ENCODE measurements around the gene TSC22D2.
"Not testable (repeated sequence)": the region's sequence is repeated elsewhere in the genome, so short reads cannot be mapped to it uniquely, and the experiment has no call there.

Gene TSC22D2

GRCh38 chr3:150495563-150496168 lies 87.6 kb downstream of the TSC22D2 start:
- no peaks in the 10 kb centered on the region for H3K79me2 ChIP-seq (ENCODE audit: low read length)
- no peaks in the 10 kb centered on the region for H4K20me1 ChIP-seq (ENCODE audit: insufficient read depth, low read length)
- peak; percentile 63 for DNase-seq
- no peak overlapping the region for H3K4me3 ChIP-seq (ENCODE audit: low read length)
- no peaks in the 10 kb centered on the region for H3K36me3 ChIP-seq (replicated peaks; ENCODE audit: insufficient read depth, low read length)
- no peak overlapping the region for H2AFZ ChIP-seq (ENCODE audit: low read length)
- H3K9me2 ChIP-seq (replicated peaks; ENCODE audit: insufficient read depth, low read length), result no peaks in the 10 kb centered on the region
- H3F3A ChIP-seq (ENCODE audit: insufficient read depth, low read length), result no peaks in the 10 kb centered on the region
- H3K27ac ChIP-seq (ENCODE audit: low read length), result no peak overlapping the region
- TF ChIP-seq EZH2 (optimal IDR thresholded peaks at IDR 0.05; ENCODE audit: low read depth, low read length), result no peak
- peak; percentile 69 for TF ChIP-seq CTCF (IDR thresholded peaks at IDR 0.05; ENCODE audit: low read length)
- no peaks in the 10 kb centered on the region for H3K4me1 ChIP-seq (ENCODE audit: low read length)
- H3K4me2 ChIP-seq (ENCODE audit: low read depth, low read length), result no peak overlapping the region
- no peaks in the 10 kb centered on the region for H3K9me3 ChIP-seq (replicated peaks; ENCODE audit: insufficient read depth, low read length)
- H3K9ac ChIP-seq (ENCODE audit: low read length), result no peak overlapping the region
- no peaks in the 10 kb centered on the region for H3K27me3 ChIP-seq (replicated peaks; ENCODE audit: insufficient read depth, low read length)

- Histone ChIP-seq H3K79me2 (ENCODE audit: low read length) (no peaks in the 10 kb centered on the region), H3K36me3 (replicated peaks; ENCODE audit: insufficient read depth, low read length) (no peaks in the 10 kb centered on the region), H3K4me2 (ENCODE audit: low read depth, low read length) (no peak overlapping the region), H3K27ac (ENCODE audit: low read length) (no peak overlapping the region), H2AFZ (ENCODE audit: low read length) (no peak overlapping the region), H3K9me3 (replicated peaks; ENCODE audit: insufficient read depth, low read length) (no peaks in the 10 kb centered on the region), H3F3A (ENCODE audit: insufficient read depth, low read length) (no peaks in the 10 kb centered on the region), H3K4me1 (ENCODE audit: low read length) (no peaks in the 10 kb centered on the region), H3K9me2 (replicated peaks; ENCODE audit: insufficient read depth, low read length) (no peaks in the 10 kb centered on the region), H4K20me1 (ENCODE audit: insufficient read depth, low read length) (no peaks in the 10 kb centered on the region), H3K9ac (ENCODE audit: low read length) (no peak overlapping the region), H3K4me3 (ENCODE audit: low read length) (no peak overlapping the region), H3K27me3 (replicated peaks; ENCODE audit: insufficient read depth, low read length) (no peaks in the 10 kb centered on the region)
- no peak for DNase-seq
- no peak for TF ChIP-seq CTCF (IDR thresholded peaks at IDR 0.05; ENCODE audit: low read length)
- TF ChIP-seq EZH2phosphoT487 (IDR thresholded peaks at IDR 0.05; ENCODE audit: low read length), result no peak
- no peak for TF ChIP-seq EZH2 (optimal IDR thresholded peaks at IDR 0.05; ENCODE audit: low read depth, low read length)
Observed at GRCh38 chr3:150497956-150498355, 89.9 kb downstream of the TSC22D2 start.

GRCh38 chr3:150500960-150501359 lies 92.9 kb downstream of the TSC22D2 start:
- not testable (repeated sequence) for DNase-seq; H2AFZ ChIP-seq (ENCODE audit: low read length); H3K4me1 ChIP-seq (ENCODE audit: low read length); H3K9me3 ChIP-seq (replicated peaks; ENCODE audit: insufficient read depth, low read length); H3K9ac ChIP-seq (ENCODE audit: low read length); H3K4me2 ChIP-seq (ENCODE audit: low read depth, low read length); H3K4me3 ChIP-seq (ENCODE audit: low read length); H3K79me2 ChIP-seq (ENCODE audit: low read length); H3K9me2 ChIP-seq (replicated peaks; ENCODE audit: insufficient read depth, low read length); H3K27ac ChIP-seq (ENCODE audit: low read length); H3K27me3 ChIP-seq (replicated peaks; ENCODE audit: insufficient read depth, low read length); H4K20me1 ChIP-seq (ENCODE audit: insufficient read depth, low read length); H3F3A ChIP-seq (ENCODE audit: insufficient read depth, low read length); H3K36me3 ChIP-seq (replicated peaks; ENCODE audit: insufficient read depth, low read length)

- DNase-seq, result no peak
- Histone ChIP-seq H3K4me2 (ENCODE audit: low read depth, low read length) (no peak overlapping the region), H3F3A (ENCODE audit: insufficient read depth, low read length) (no peaks in the 10 kb centered on the region), H3K4me1 (ENCODE audit: low read length) (no peaks in the 10 kb centered on the region), H3K9me2 (replicated peaks; ENCODE audit: insufficient read depth, low read length) (no peaks in the 10 kb centered on the region), H3K4me3 (ENCODE audit: low read length) (no peak overlapping the region), H3K27ac (ENCODE audit: low read length) (no peak overlapping the region), H3K79me2 (ENCODE audit: low read length) (no peaks in the 10 kb centered on the region), H3K27me3 (replicated peaks; ENCODE audit: insufficient read depth, low read length) (no peaks in the 10 kb centered on the region), H3K36me3 (replicated peaks; ENCODE audit: insufficient read depth, low read length) (no peaks in the 10 kb centered on the region), H2AFZ (ENCODE audit: low read length) (no peak overlapping the region), H3K9ac (ENCODE audit: low read length) (no peak overlapping the region), H3K9me3 (replicated peaks; ENCODE audit: insufficient read depth, low read length) (no peaks in the 10 kb centered on the region), H4K20me1 (ENCODE audit: insufficient read depth, low read length) (no peaks in the 10 kb centered on the region)
- no peak for TF ChIP-seq CTCF (IDR thresholded peaks at IDR 0.05; ENCODE audit: low read length)
- TF ChIP-seq EZH2phosphoT487 (IDR thresholded peaks at IDR 0.05; ENCODE audit: low read length), result no peak
- TF ChIP-seq EZH2 (optimal IDR thresholded peaks at IDR 0.05; ENCODE audit: low read depth, low read length), result no peak
Observed at GRCh38 chr3:150503402-150504099, 95.5 kb downstream of the TSC22D2 start.

Data from MM.1S (cell line).